Spleen (tissue), 11 donors: ENCODE results near the gene RAB11FIP5. TPM values are rescaled to one million over a fixed set of nuclear protein-coding genes. Genes with fewer than 3 reads are reported as not detected.

ENCODE experiments used
- DNase-seq: peaks from one replicate; pipeline ENCODE4 v3.0.0-alpha.2; 2020
- H3K27ac ChIP-seq, 8 donors: fragments of 200-600 bp; sonication (generic) in 7 of 8; 1 replicate in 4 of 8; 2 replicates in 4 of 8; pipeline versions ENCODE4 v1.5.0 to v1.8.0; 2016 to 2021; ENCODE audit warnings: inconsistent platforms in 4 of 8, mild to moderate bottlenecking in 4 of 8, moderate library complexity in 1 of 8
- H3K27me3 ChIP-seq, 7 donors: fragments of 200-600 bp; sonication (generic) in 6 of 7; replicated peaks in 1 of 7; 1 replicate in 4 of 7; 2 replicates in 3 of 7; pipeline versions ENCODE4 v1.5.0 to v1.8.0; 2016 to 2021; ENCODE audit warnings: inconsistent platforms in 3 of 7, mild to moderate bottlenecking in 1 of 7
- H3K36me3 ChIP-seq, 6 donors: fragments of 200-600 bp; sonication (generic) in 5 of 6; 1 replicate in 4 of 6; 2 replicates in 2 of 6; pipeline versions ENCODE4 v1.5.0 to v1.8.0; 2016 to 2021; ENCODE audit warnings: inconsistent platforms in 2 of 6
- H3K4me1 ChIP-seq, 6 donors: fragments of 200-600 bp; sonication (generic) in 5 of 6; 1 replicate in 3 of 6; 2 replicates in 3 of 6; pipeline versions ENCODE4 v1.5.0 to v1.8.0; 2016 to 2021; ENCODE audit warnings: inconsistent platforms in 3 of 6
- H3K4me3 ChIP-seq, 8 donors: fragments of 200-600 bp; sonication (generic) in 7 of 8; 1 replicate in 4 of 8; 2 replicates in 4 of 8; pipeline versions ENCODE4 v1.5.0 to v1.8.0; 2016 to 2021; ENCODE audit warnings: inconsistent platforms in 4 of 8, mild to moderate bottlenecking in 4 of 8, moderate library complexity in 2 of 8
- H3K9me3 ChIP-seq, 8 donors: fragments of 200-600 bp; sonication (generic) in 7 of 8; 1 replicate in 4 of 8; 2 replicates in 4 of 8; pipeline versions ENCODE4 v1.5.0 to v1.8.0; 2016 to 2021; ENCODE audit warnings: inconsistent platforms in 4 of 8
- POLR2A ChIP-seq, 3 donors: fragments of 450-650 bp; IDR thresholded peaks; one replicate each; pipeline ENCODE4 v1.5.1; 2017; ENCODE audit warnings: antibody characterized with exemption in 3 of 3, mild to moderate bottlenecking in 1 of 3
- POLR2AphosphoS5 ChIP-seq, 3 donors: sonication (generic); formaldehyde crosslinking; IDR thresholded peaks; one replicate each; pipeline ENCODE4 v1.5.1; 2017; ENCODE audit warnings: antibody characterized with exemption in 3 of 3
- WGBS, 5 donors: extraction: QIAGEN DNeasy Blood & Tissue Kit in 3 of 5; methylation state at CpG; one replicate each; pipeline versions ENCODE4 v1.1.5 to v1.1.7; 2013 to 2018; 5-methylcytosine and 5-hydroxymethylcytosine counted together
- intact Hi-C: fragments of 100-400 bp; cut with DNase I; formaldehyde crosslinking; loops from one replicate; pipeline ENCODE4 v1.15.0; 2023; ENCODE audit warnings: low total_unique reads
- polyA plus RNA-seq, 3 donors: library from polyadenylated mRNA; stranded (reverse); fragments of 200-250 nt; gene quantifications; one replicate each; pipeline ENCODE4 v1.2.1, GENCODE V29; 2013
- total RNA-seq, 7 donors: library from RNA; depleted of rRNA in 3 of 7; stranded (reverse); fragments of >200 nt in 3 of 7; fragmentation: NEBNext Ultra II Directional in 4 of 7; extraction: Animal tissue kit (Norgen Biotek cat#: 25700) in 4 of 7; gene quantifications; one replicate each; pipeline versions ENCODE4 v1.1.0 to v1.2.1, GENCODE V29; 2016 to 2021
- TF ChIP-seq, protein P1 (sequence below), 11 experiments: fragments of 200-600 bp in 7 of 11; fragments of 450-650 bp in 4 of 11; sonication (generic) in 4 of 11; IDR thresholded peaks in 8 of 11; conservative IDR thresholded peaks in 3 of 11; 1 replicate in 7 of 11; 2 replicates in 4 of 11; pipeline versions ENCODE4 v1.4.0 to v1.8.0; 2016 to 2021; ENCODE audit warnings: antibody characterized with exemption in 11 of 11, inconsistent platforms in 4 of 11, mild to moderate bottlenecking in 1 of 11
- donor health status: healthy with polysubstance abuse.
- donor health status: DM: no; HTN: no; CAD: no; lungs with moderate emphysema.
- donor health status: DM: no; HTN: no; CAD: no.
- donor health status: Bipolar disorder and iron deficiency.
- donor health status: healthy.
- donor health status: DM: no; HTN: no; CAD: no.
- donor health status: DM: yes; HTN: yes; CAD: no.

The RAB11FIP5 gene
- total and polyA plus RNA-seq, 10 donors: 9.5 to 127 (median 71.5) TPM

DNA sequence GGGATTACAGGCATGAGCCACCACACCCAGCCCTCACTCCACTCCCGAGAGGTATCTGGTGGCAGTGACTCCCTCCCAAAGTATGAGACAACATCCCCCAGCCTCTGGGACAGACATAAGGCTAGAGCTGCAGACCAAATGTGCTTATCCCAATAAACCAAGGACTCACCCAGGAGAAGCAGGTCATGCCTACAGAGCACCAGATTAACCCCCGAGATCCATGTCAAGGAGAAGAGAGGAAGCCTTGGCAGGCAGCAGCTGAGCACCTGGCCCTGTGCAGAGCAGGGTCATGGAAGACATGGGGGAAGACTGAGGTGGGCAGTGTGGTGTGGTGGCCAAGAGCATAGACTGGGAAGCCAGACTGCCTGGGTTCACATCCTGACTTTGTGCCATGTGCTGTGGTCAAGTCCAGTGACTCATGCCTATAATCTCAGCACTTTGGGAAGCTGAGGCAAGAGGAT, 7.2 kb downstream of the RAB11FIP5 start:
- H3K27me3 ChIP-seq: peaks cover 0 to under 1% (median 0%) of the 10 kb centered on the region in 7 donors
- TF ChIP-seq, protein P1, sequence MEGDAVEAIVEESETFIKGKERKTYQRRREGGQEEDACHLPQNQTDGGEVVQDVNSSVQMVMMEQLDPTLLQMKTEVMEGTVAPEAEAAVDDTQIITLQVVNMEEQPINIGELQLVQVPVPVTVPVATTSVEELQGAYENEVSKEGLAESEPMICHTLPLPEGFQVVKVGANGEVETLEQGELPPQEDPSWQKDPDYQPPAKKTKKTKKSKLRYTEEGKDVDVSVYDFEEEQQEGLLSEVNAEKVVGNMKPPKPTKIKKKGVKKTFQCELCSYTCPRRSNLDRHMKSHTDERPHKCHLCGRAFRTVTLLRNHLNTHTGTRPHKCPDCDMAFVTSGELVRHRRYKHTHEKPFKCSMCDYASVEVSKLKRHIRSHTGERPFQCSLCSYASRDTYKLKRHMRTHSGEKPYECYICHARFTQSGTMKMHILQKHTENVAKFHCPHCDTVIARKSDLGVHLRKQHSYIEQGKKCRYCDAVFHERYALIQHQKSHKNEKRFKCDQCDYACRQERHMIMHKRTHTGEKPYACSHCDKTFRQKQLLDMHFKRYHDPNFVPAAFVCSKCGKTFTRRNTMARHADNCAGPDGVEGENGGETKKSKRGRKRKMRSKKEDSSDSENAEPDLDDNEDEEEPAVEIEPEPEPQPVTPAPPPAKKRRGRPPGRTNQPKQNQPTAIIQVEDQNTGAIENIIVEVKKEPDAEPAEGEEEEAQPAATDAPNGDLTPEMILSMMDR (IDR thresholded peaks at IDR 0.05 in 8 of 11, conservative IDR thresholded peaks at IDR 0.05 in 3 of 11): no peak
- TF ChIP-seq POLR2AphosphoS5 (IDR thresholded peaks at IDR 0.05) (no peak), POLR2A (IDR thresholded peaks at IDR 0.05) (no peak)
- no peak for DNase-seq
- WGBS, 5 donors: 69 to 94% (median 72%) methylated on average over 1 to 2 of the region's 2 CpGs
- H3K36me3 ChIP-seq: no peaks in the 10 kb centered on the region
- peaks cover 10 to 97% (median 55%) of the 10 kb centered on the region in 6 donors for H3K4me1 ChIP-seq
- H3K4me3 ChIP-seq: no peak overlapping the region
- no peaks in the 10 kb centered on the region for H3K9me3 ChIP-seq
- peak overlapping the region in 6 of 8 donors; percentile 57 to 90 (median 87) for H3K27ac ChIP-seq
- intact Hi-C loops: no loop called here

DNA sequence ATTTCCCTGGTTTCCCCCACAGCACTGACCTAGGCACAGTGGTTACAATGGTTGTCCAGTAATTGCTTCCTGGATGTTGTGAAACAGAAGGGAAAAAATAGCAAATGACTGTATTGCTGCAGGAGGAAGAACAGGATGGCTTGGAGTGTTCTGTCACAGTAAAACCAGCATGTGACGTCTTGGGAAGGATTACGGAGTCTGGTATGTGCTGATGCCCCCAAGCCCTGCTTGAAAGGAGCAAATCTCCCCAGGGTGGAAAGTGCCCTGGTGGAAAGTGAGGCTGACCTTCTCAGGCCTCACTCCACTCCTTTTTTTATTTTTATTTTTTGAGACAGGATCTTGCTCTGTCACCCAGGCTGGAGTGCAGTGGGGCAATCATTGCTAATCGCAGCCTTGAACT, 7.8 kb downstream of the RAB11FIP5 start:
- intact Hi-C loops: no loop called here
- H3K4me1 ChIP-seq: peaks cover 10 to 97% (median 56%) of the 10 kb centered on the region in 6 donors
- peak overlapping the region in 6 of 8 donors; percentile 4 to 90 (median 87) for H3K27ac ChIP-seq
- no peaks in the 10 kb centered on the region for H3K9me3 ChIP-seq
- H3K4me3 ChIP-seq: no peak overlapping the region
- H3K27me3 ChIP-seq: no peaks in the 10 kb centered on the region
- no peak for DNase-seq
- TF ChIP-seq, protein P1 (IDR thresholded peaks at IDR 0.05 in 8 of 11, conservative IDR thresholded peaks at IDR 0.05 in 3 of 11): no peak
- TF ChIP-seq POLR2A (IDR thresholded peaks at IDR 0.05): no peak
- TF ChIP-seq POLR2AphosphoS5 (IDR thresholded peaks at IDR 0.05): no peak
- H3K36me3 ChIP-seq: no peaks in the 10 kb centered on the region
- 70 to 77% (median 76%) methylated on average over 3 of the region's 3 CpGs for WGBS, 5 donors

DNA sequence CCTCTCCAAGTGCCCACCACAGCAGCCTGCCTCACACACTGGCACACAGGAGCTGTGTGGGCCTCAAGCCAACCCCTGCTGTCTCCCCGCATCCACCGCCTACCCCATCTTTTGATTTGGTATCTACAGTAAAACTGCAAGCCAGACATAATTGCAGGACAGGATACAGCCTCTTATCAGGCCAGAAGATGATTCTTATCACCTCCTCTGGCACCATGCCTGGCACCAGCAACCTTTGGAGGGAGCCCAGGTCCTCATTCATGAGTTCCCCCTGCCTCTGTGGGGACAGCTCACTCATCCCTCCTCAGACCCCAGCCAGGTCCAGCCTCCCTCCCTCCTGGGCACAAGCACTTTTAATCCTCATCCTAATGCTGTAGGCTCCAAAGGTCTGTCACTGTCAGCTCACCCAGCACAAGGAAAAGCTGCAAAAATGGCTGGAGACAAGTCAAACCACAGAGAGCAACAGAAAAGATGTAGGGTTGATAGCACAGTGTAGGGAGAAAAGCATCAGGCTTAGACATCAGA, 9.7 kb downstream of the RAB11FIP5 start:
- 51 to 85% (median 69%) methylated on average over 2 of the region's 2 CpGs for WGBS, 5 donors
- TF ChIP-seq POLR2AphosphoS5 (IDR thresholded peaks at IDR 0.05): peak; percentile 37 to 61 (median 42)
- TF ChIP-seq, protein P1 (IDR thresholded peaks at IDR 0.05 in 8 of 11, conservative IDR thresholded peaks at IDR 0.05 in 3 of 11): no peak
- TF ChIP-seq POLR2A (IDR thresholded peaks at IDR 0.05): no peak
- no peak overlapping the region for H3K4me3 ChIP-seq
- H3K27me3 ChIP-seq: no peaks in the 10 kb centered on the region
- no peaks in the 10 kb centered on the region for H3K36me3 ChIP-seq
- intact Hi-C loops: no loop called here
- peak overlapping the region in 5 of 8 donors; percentile 1 to 90 (median 89) for H3K27ac ChIP-seq
- H3K4me1 ChIP-seq: peaks cover 10 to 100% (median 57%) of the 10 kb centered on the region in 6 donors
- no peak for DNase-seq
- no peaks in the 10 kb centered on the region for H3K9me3 ChIP-seq

DNA sequence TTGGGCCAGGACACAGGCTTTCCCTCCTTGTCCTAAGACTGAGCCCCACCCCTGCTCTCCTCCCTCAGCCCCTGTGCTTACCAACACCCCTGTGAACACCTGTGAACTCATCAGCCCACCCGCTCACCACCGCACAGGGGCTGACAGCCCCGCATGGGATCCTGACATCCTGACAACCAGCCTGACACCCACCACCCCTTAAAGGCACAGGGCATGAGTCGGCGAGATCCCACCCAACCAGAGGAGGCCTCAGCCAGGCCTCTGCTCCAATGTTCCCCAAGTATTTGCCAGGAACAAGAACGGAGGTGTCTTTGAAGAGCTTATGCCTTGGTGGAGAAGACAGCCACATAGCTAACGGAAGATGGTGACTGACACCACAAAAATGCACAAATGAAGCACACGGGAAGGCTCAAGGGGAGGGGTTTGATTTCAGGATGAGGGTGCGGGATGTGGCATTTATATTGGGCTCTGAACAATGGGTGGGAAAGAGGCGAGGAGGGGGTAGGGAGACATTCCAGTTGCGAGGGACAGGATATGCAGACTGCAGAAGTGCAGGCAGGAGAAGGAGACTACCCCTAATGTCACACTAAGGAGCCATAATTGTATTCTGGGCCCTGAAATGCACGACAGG, 11.0 kb downstream of the RAB11FIP5 start:
- Histone ChIP-seq H3K9me3 (no peaks in the 10 kb centered on the region), H3K27me3 (no peaks in the 10 kb centered on the region), H3K4me1 (peaks cover 12 to 100% (median 55%) of the 10 kb centered on the region in 6 donors), H3K27ac (peak overlapping the region in 3 of 8 donors; percentile 46 to 90 (median 89)), H3K36me3 (no peaks in the 10 kb centered on the region), H3K4me3 (no peak overlapping the region)
- peak; percentile 66 for DNase-seq
- intact Hi-C loops: no loop called here
- WGBS, 5 donors: 65 to 86% (median 80%) methylated on average over 12 of the region's 12 CpGs
- no peak for TF ChIP-seq POLR2AphosphoS5 (IDR thresholded peaks at IDR 0.05)
- TF ChIP-seq POLR2A (IDR thresholded peaks at IDR 0.05): no peak
- TF ChIP-seq, protein P1 (IDR thresholded peaks at IDR 0.05 in 8 of 11, conservative IDR thresholded peaks at IDR 0.05 in 3 of 11): no peak
